H1 (cell line): ENCODE results near the gene SLC66A2.

Experiments
- CHD2 ChIP-seq: IDR thresholded peaks from 2 replicates; pipeline ENCODE4 v1.6.1; 2012; ENCODE audit warnings: low read length, improper control_type of control experiment
- CTCF ChIP-seq, 3 experiments: IDR thresholded peaks; 1 replicate in 2 of 3; 2 replicates in 1 of 3; pipeline versions ENCODE4 v1.5.1 to v1.6.1; 2011; ENCODE audit warnings: low read length in 3 of 3, mild to moderate bottlenecking in 3 of 3, inconsistent platforms in 2 of 3, low read depth in 1 of 3, moderate library complexity in 1 of 3; ENCODE audit not compliant: insufficient read depth in 1 of 3; ENCODE audit errors: control extremely low read depth in 1 of 3
- EZH2 ChIP-seq: fragments of 200-600 bp; sonication (generic); IDR thresholded peaks from 2 replicates; pipeline ENCODE4 v1.7.1; 2012; ENCODE audit warnings: low read depth, mild to moderate bottlenecking, moderate library complexity, low read length, inconsistent platforms; ENCODE audit not compliant: severe bottlenecking
- NANOG ChIP-seq: IDR thresholded peaks from 2 replicates; pipeline ENCODE4 v1.6.1; 2011; ENCODE audit warnings: low read length, low read depth, mild to moderate bottlenecking, inconsistent platforms; ENCODE audit not compliant: insufficient read depth, poor library complexity, severe bottlenecking
- POLR2A ChIP-seq, 2 experiments: IDR thresholded peaks; 1 replicate in 1 of 2; 2 replicates in 1 of 2; pipeline ENCODE4 v1.6.1; 2011; ENCODE audit warnings: low read depth in 2 of 2, low read length in 2 of 2, mild to moderate bottlenecking in 2 of 2; ENCODE audit errors: control extremely low read depth in 1 of 2
- POLR2AphosphoS5 ChIP-seq: IDR thresholded peaks from 2 replicates; pipeline ENCODE4 v1.6.1; 2011; ENCODE audit warnings: low read depth, low read length
- SIN3A ChIP-seq, 2 experiments: IDR thresholded peaks in 1 of 2; conservative IDR thresholded peaks in 1 of 2; 2 replicates each; pipeline ENCODE4 v1.6.1; 2011 to 2012; ENCODE audit warnings: low read length in 2 of 2, improper control_type of control experiment in 1 of 2, low read depth in 1 of 2, mild to moderate bottlenecking in 1 of 2
- SP4 ChIP-seq: IDR thresholded peaks from 2 replicates; pipeline ENCODE4 v1.6.1; 2012; ENCODE audit warnings: low read length, inconsistent platforms
- TAF1 ChIP-seq: IDR thresholded peaks from 2 replicates; pipeline ENCODE4 v1.6.1; 2011; ENCODE audit warnings: mild to moderate bottlenecking, low read depth, low read length
- YY1 ChIP-seq: IDR thresholded peaks from 2 replicates; pipeline ENCODE4 v1.6.1; 2011; ENCODE audit warnings: low read depth, mild to moderate bottlenecking, low read length

GRCh38 chr18:79947881-79948610, 3.4 kb downstream of the SLC66A2 start:
- TF ChIP-seq CTCF (IDR thresholded peaks at IDR 0.05; ENCODE audit: control extremely low read depth in 1 of 3, insufficient read depth in 1 of 3, low read depth in 1 of 3, low read length in 3 of 3), result no peak
- TF ChIP-seq NANOG, result no peak
- TF ChIP-seq CHD2, result no peak
- TF ChIP-seq EZH2, result no peak
- no peak for TF ChIP-seq POLR2A (IDR thresholded peaks at IDR 0.05; ENCODE audit: control extremely low read depth in 1 of 2, low read depth in 2 of 2, low read length in 2 of 2)
- no peak for TF ChIP-seq SIN3A (conservative IDR thresholded peaks at IDR 0.05 in 1 of 2, IDR thresholded peaks at IDR 0.05 in 1 of 2; ENCODE audit: low read depth in 1 of 2, low read length in 2 of 2)
- no peak for TF ChIP-seq POLR2AphosphoS5
- no peak for TF ChIP-seq SP4
- no peak for TF ChIP-seq TAF1
- TF ChIP-seq YY1, result no peak
